GM21367 (cell line): ENCODE data around the gene CXorf58.
"Not testable (repeated sequence)": the region's sequence is repeated elsewhere in the genome, so short reads cannot be mapped to it uniquely, and the experiment has no call there.

Source experiments
- ATAC-seq: cut with Tn5 transposase; IDR thresholded peaks from one replicate; pipeline ENCODE4 v1.9.1; 2021; ENCODE audit not compliant: unreplicated experiment

Gene CXorf58

GRCh38 chrX:23907498-23908218 lies at the start of gene CXorf58, which contains the start of gene APOO:
Gene CXorf58 (plus strand): TSS chrX:23908006. CDS start chrX:23910303, 2,297 bp downstream.
Gene APOO (minus strand): TSS chrX:23907938. CDS start chrX:23907702, 236 bp downstream.
- peak; percentile 91 for ATAC-seq

GRCh38 chrX:23859238-23859637 lies 48.6 kb upstream of the CXorf58 start:
- not testable (repeated sequence) for ATAC-seq

GRCh38 chrX:23861215-23861896 lies 46.5 kb upstream of the CXorf58 start:
- no peak for ATAC-seq

GRCh38 chrX:23861952-23862351 lies 45.9 kb upstream of the CXorf58 start:
- not testable (repeated sequence) for ATAC-seq

- ATAC-seq = no peak
These were observed 43.0 kb upstream of the CXorf58 start for GRCh38 chrX:23864742-23865326.

GRCh38 chrX:23870041-23870440 lies 37.8 kb upstream of the CXorf58 start:
- no peak for ATAC-seq

- no peak for ATAC-seq
These were observed 35.8 kb upstream of the CXorf58 start for GRCh38 chrX:23871905-23872546.

- no peak for ATAC-seq
These were observed 28.3 kb upstream of the CXorf58 start for GRCh38 chrX:23879380-23880090.

- ATAC-seq = no peak
These were observed 24.0 kb upstream of the CXorf58 start for GRCh38 chrX:23883737-23884354.

GRCh38 chrX:23884427-23885024 lies 23.3 kb upstream of the CXorf58 start:
- no peak for ATAC-seq

GRCh38 chrX:23885803-23886202 lies 22.0 kb upstream of the CXorf58 start:
- ATAC-seq = no peak

- ATAC-seq = no peak
These were observed 20.4 kb upstream of the CXorf58 start for GRCh38 chrX:23887451-23887850.

GRCh38 chrX:23887918-23888317 lies 19.9 kb upstream of the CXorf58 start:
- no peak for ATAC-seq

GRCh38 chrX:23888887-23889501 lies 18.8 kb upstream of the CXorf58 start:
- no peak for ATAC-seq

- no peak for ATAC-seq
These were observed 16.9 kb upstream of the CXorf58 start for GRCh38 chrX:23890933-23891332.

GRCh38 chrX:23894993-23895392 lies 12.8 kb upstream of the CXorf58 start:
- ATAC-seq = not testable (repeated sequence)

- ATAC-seq = not testable (repeated sequence)
These were observed 11.3 kb upstream of the CXorf58 start for GRCh38 chrX:23896539-23896938.

- no peak for ATAC-seq
These were observed 10.8 kb upstream of the CXorf58 start for GRCh38 chrX:23896981-23897380.

- no peak for ATAC-seq
These were observed 9.3 kb upstream of the CXorf58 start for GRCh38 chrX:23898412-23898959.
